KMS-11 (cell line): ENCODE measurements around the gene C2orf68.
"Not testable (repeated sequence)": the region's sequence is repeated elsewhere in the genome, so short reads cannot be mapped to it uniquely, and the experiment has no call there.

ENCODE experiments used
- H2AFZ ChIP-seq: fragments of 200-600 bp; sonication (generic); 2 replicates; pipeline ENCODE4 v1.6.1; 2016; ENCODE audit warnings: antibody characterized with exemption, mixed run types, low read depth
- H3K27ac ChIP-seq: fragments of 200-600 bp; sonication (generic); 2 replicates; pipeline ENCODE4 v1.6.1; 2016; ENCODE audit warnings: mild to moderate bottlenecking, mixed run types
- H3K27me3 ChIP-seq: fragments of 200-600 bp; sonication (generic); 2 replicates; pipeline ENCODE4 v1.6.1; 2017; ENCODE audit warnings: mild to moderate bottlenecking, low read depth, mixed run types, moderate library complexity; ENCODE audit not compliant: insufficient read depth
- H3K36me3 ChIP-seq: fragments of 200-600 bp; sonication (generic); 2 replicates; pipeline ENCODE4 v1.6.1; 2017; ENCODE audit warnings: mild to moderate bottlenecking, mixed run types; ENCODE audit not compliant: insufficient read depth
- H3K4me1 ChIP-seq: fragments of 200-600 bp; sonication (generic); 2 replicates; pipeline ENCODE4 v1.6.1; 2016; ENCODE audit warnings: mild to moderate bottlenecking, low read depth, mixed run types; ENCODE audit not compliant: poor library complexity, severe bottlenecking
- H3K4me2 ChIP-seq: fragments of 200-600 bp; sonication (generic); 2 replicates; pipeline ENCODE4 v1.7.0; 2016; ENCODE audit warnings: mild to moderate bottlenecking, mixed run types
- H3K4me3 ChIP-seq: fragments of 200-600 bp; sonication (generic); IDR thresholded peaks from 2 replicates; pipeline ENCODE4 v1.6.1; 2017; ENCODE audit warnings: low read depth, low read length, mixed read lengths; ENCODE audit not compliant: insufficient read depth
- H3K79me2 ChIP-seq: fragments of 200-600 bp; sonication (generic); 2 replicates; pipeline ENCODE4 v1.6.1; 2016; ENCODE audit warnings: low read depth, mixed run types; ENCODE audit not compliant: insufficient read depth
- H3K9ac ChIP-seq: fragments of 200-600 bp; sonication (generic); 2 replicates; pipeline ENCODE4 v1.6.1; 2016; ENCODE audit warnings: mild to moderate bottlenecking, mixed run types
- H4K20me1 ChIP-seq: fragments of 200-600 bp; sonication (generic); 2 replicates; pipeline ENCODE4 v1.6.1; 2016; ENCODE audit warnings: mild to moderate bottlenecking, mixed run types; ENCODE audit not compliant: insufficient read depth
- TF ChIP-seq, protein P1 (sequence below): fragments of 200-600 bp; sonication (generic); conservative IDR thresholded peaks from 2 replicates; pipeline ENCODE4 v1.6.1; 2017; ENCODE audit warnings: low read depth, mild to moderate bottlenecking, antibody characterized with exemption, low read length, moderate library complexity, mixed read lengths

Gene C2orf68

GRCh38 chr2:85615413-85615728 lies 3.5 kb upstream of the C2orf68 start:
- H3K4me2 ChIP-seq, result peak overlapping the region; percentile 19; the same call in 1 of the 2 replicates
- H3K9ac ChIP-seq, result no peak overlapping the region
- H3K4me1 ChIP-seq, result peaks cover 31% of the 10 kb centered on the region
- H2AFZ ChIP-seq, result peak overlapping the region; percentile 64
- peaks cover 6% of the 10 kb centered on the region; the same call in 1 of the 2 replicates for H4K20me1 ChIP-seq
- no peak overlapping the region for H3K4me3 ChIP-seq
- H3K27me3 ChIP-seq, result no peaks in the 10 kb centered on the region
- H3K27ac ChIP-seq, result no peak overlapping the region
- H3K36me3 ChIP-seq, result no peaks in the 10 kb centered on the region; the same call in 1 of the 2 replicates
- TF ChIP-seq, protein P1, sequence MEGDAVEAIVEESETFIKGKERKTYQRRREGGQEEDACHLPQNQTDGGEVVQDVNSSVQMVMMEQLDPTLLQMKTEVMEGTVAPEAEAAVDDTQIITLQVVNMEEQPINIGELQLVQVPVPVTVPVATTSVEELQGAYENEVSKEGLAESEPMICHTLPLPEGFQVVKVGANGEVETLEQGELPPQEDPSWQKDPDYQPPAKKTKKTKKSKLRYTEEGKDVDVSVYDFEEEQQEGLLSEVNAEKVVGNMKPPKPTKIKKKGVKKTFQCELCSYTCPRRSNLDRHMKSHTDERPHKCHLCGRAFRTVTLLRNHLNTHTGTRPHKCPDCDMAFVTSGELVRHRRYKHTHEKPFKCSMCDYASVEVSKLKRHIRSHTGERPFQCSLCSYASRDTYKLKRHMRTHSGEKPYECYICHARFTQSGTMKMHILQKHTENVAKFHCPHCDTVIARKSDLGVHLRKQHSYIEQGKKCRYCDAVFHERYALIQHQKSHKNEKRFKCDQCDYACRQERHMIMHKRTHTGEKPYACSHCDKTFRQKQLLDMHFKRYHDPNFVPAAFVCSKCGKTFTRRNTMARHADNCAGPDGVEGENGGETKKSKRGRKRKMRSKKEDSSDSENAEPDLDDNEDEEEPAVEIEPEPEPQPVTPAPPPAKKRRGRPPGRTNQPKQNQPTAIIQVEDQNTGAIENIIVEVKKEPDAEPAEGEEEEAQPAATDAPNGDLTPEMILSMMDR, result no peak
- H3K79me2 ChIP-seq, result peaks cover 40% of the 10 kb centered on the region

DNA sequence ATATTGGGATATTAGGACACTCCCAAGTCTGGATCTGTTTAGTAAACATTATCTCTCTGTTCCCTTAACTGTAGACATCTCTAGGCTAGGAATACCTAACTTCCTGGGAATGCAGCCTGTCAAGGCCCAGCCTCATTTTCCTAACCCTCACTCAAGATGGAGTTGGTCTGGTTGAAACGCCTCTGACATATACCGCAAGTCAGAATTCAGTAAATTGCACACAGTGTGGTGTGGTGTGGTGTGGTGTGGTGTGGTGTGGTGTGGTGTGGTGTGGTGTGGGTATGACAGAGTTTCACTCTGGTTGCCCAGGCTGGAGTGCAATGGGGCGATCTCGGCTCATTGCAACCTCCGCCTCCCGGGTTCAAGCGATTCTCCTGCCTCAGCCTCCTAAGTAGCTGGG lies 2.9 kb upstream of the C2orf68 start:
- not testable (repeated sequence) for H3K4me3 ChIP-seq, H3K9ac ChIP-seq, H3K4me2 ChIP-seq, H3K27me3 ChIP-seq, H4K20me1 ChIP-seq, H2AFZ ChIP-seq, H3K36me3 ChIP-seq, H3K27ac ChIP-seq
- Histone ChIP-seq H3K79me2 (peaks cover 40% of the 10 kb centered on the region), H3K4me1 (peaks cover 31% of the 10 kb centered on the region)

GRCh38 chr2:85613717-85614515 lies 2.0 kb upstream of the C2orf68 start:
- Histone ChIP-seq H3K27me3 (no peaks in the 10 kb centered on the region), H2AFZ (no peak overlapping the region), H3K27ac (no peak overlapping the region), H3K36me3 (no peaks in the 10 kb centered on the region; the same call in 1 of the 2 replicates), H3K79me2 (peaks cover 33% of the 10 kb centered on the region), H4K20me1 (peaks cover 6% of the 10 kb centered on the region; the same call in 1 of the 2 replicates), H3K9ac (no peak overlapping the region), H3K4me3 (no peak overlapping the region), H3K4me1 (peaks cover 31% of the 10 kb centered on the region), H3K4me2 (no peak overlapping the region)
- TF ChIP-seq, protein P1, result no peak

DNA sequence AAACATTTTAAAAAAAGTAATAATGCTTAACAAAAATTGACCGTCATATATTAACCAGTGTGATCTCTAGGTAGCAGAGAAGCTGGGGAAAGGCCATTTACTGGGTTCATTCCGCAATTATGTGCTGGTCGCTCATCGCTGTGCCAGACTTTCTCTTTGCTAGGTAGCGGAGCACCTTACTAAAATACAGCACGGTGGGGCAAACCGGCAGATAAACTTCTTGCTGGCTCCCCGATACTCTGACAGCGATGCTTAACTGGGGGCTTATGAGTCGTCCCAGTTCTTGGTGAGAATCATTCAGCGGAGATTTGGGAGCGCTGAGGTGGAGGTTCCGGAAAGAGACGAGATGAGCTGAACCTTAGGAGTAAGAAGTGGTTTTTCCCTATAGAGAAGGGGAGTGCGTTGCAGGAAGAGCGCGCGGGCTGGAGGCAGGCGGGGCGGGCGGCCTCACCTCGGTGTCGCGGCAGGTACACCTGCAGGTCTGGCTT lies 605 bp downstream of the C2orf68 start:
- peak overlapping the region; percentile 38; the same call in 1 of the 2 replicates for H3K9ac ChIP-seq
- peak overlapping the region; percentile 88 for H2AFZ ChIP-seq
- H3K27me3 ChIP-seq, result no peaks in the 10 kb centered on the region
- no peak overlapping the region for H3K4me3 ChIP-seq
- peaks cover 12% of the 10 kb centered on the region for H3K4me1 ChIP-seq
- no peaks in the 10 kb centered on the region for H4K20me1 ChIP-seq
- H3K79me2 ChIP-seq, result peaks cover 6% of the 10 kb centered on the region; the same call in 1 of the 2 replicates
- no peaks in the 10 kb centered on the region for H3K36me3 ChIP-seq
- H3K4me2 ChIP-seq, result peak overlapping the region; percentile 72
- H3K27ac ChIP-seq, result no peak overlapping the region
- TF ChIP-seq, protein P1, result no peak
